CD4-positive, alpha-beta T cell treated with Interleukin-10 for 1 hour (primary cell): ENCODE results near the gene CLDND2.

Experiments used
- DNase-seq: peaks from one replicate; pipeline ENCODE4 v3.0.0-alpha.2; 2020

Gene CLDND2

DNA sequence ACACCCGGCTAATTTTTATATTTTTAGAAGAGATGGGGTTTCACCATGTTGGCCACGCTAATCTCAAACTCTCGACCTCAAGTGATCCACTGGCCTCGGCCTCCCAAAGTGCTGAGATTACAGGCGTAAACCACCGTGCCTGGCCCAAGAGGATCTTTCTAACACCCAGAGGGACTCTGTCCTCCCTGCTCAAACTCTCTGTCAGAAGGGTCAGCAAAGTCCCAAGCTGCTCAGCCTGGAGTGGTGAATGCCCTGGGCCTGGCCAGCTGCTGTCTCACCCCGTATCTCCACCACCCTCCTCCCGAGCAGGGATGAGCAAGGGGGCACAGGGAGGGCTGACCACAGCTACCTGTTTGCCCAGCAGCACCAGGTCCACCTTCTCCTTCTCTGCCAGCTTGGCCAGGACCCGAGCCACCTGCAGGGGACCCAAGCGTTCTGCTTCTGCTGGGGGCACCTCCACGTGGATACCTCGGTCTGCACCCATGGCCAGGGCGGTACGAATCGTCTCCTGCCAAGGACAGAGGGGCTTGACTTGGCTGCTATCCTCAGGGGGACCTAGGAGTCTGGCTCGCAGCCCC, 15.9 kb downstream of the CLDND2 start:
- DNase-seq = no peak

DNA sequence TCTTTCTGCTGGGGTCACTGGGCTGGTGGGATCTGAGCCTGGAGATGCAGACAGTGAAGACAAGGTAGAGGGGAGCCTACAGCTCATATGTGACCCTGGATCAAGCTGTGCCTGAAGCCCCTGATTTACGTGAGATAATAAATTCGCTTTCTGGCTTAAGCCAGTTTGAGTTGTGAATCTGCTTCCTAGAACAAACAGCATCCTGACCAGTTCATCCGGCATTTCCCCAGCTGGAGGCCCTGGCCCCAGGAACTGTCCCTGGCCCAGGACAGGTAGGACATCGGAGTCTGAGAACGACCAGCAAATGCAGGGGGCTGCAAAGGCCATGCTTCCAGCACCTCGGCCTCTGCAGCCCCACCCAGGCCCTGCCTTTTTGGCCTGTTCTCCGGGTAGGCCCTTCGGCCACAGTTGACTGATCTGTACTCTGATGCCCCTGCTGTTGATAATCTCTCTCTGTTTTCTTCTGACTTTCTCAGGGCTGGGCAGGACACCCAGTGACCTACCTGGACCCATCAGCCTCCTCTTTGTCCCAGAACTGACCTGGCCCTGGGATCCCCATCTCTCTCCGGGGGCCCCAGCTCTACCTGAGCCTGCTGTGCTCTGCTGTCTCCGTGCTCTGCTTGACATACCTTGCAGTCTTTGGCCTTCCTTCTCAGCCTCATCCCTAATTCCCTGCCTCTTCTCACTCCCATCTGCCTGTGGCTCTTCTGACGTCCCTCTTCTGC, 17.4 kb downstream of the CLDND2 start:
- DNase-seq = no peak

DNA sequence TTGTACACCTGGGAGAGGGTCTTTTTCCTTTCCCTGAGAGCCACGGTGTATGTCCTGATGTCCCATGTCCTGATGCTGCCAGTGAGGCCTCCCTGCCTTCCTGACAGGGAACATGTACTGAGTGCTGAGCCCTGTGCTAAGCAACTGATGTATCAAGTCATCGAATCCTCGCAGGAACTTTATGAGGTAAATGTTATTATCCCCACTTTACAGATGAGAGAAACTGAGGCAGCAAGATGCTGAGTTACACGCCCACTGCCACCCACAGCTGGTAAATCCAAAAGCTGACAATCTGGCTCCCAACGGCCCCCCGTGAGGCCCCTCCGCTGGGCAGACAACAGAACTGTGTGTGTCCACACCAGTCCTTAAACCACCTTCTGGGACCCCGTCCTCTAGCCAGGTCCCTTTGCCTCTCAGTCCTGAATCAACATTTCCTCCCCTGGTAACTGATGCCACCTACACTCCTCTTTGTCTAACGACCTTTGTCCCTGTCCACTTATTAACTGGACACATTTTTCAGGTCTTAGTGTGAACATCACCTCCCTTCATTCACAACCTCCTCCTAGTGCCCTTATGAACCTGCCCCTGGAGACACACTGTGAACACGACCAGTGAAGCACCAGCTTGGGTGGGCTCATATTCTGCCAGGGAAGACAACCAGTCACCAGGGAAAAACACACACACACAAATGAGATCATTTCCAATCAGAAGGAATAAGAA, 21.4 kb downstream of the CLDND2 start:
- DNase-seq = no peak

DNA sequence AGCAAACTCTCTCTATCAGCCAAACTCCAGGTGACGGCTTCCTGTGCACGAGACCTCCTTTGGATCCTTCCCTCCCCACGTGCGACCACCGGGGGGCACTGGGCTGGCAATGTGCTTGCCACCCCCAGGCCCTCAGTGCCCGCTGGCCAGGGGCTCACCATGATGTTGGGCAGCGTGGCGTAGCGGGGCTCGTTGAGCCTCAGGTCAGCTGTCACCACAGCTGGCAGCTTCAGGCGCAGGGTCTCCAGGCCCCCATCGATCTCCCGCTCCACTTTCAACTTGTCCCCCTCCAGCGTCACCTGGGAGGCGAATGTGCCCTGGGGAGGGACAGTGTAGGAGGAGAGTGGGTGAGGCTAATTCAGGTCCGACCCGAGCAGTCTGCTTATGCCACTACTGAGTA, 22.1 kb downstream of the CLDND2 start:
- DNase-seq = no peak

DNA sequence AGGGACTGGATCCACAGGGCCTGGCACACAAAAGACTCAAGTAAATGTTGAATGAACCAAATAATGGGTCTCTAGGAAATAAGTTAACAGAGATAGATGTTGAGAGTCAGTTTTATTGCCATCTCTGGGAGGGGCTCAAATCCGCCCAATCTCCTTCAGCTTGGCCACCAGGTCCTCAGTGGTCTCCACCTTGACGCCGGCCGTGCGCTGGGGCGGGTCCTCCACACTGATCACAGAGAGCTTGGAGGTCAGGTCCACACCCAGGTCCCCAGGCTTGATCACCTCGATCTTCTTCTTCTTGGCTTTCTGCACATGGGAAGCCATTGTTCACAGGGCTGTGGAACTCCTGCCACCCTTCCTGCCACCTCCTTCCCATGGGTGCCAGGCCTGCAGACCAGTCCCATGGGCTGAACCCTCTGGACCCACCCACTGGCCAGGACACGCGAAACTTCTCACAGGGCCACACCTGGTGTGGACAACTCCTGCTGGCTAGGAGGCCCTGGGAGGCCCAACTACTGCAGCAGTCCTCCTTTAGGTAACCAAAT, 23.7 kb downstream of the CLDND2 start:
- no peak for DNase-seq

DNA sequence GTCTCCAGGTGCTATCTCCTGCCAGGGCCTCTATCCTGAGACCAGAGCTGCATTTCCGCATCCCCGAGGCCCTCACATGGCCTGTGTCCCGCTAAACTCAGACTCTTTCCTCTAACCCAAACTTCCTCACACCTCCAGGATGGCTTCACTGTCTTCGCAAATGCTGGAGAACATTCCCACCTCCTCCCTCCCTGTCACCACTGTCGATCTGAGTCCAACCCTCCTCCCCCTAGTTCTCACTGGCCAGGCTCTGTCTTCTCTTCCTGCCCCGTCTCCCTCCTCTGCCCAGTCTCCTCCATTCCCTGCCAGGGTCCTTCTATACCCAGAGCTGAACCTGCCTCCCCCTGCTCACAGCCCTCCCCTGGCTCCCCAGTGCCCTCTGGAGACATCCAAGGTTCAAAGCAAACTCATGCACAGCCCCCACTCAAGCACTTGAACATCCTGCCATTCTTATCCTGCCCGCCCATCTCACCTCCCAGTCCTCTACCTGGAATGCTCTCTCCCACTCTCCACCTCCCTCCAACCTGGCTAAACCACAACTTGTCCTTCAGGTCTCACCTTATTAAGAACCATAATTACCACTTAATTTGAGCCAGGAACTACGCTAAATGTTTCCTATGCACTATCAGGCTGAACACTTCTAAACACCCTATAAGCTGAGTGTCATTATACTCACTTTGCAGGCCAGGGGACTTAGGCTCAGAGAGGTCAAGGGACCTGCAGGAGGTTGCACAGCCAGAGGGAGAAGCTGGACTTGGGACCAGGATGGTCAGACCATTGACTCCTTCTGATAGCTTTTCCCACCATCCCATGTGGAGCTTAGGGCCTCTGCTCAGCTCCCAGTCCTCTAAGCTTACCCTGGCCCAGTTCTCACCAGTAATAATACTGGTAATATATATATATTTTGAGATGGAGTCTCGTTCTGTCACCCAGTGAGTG, 25.9 kb downstream of the CLDND2 start:
- DNase-seq = no peak

DNA sequence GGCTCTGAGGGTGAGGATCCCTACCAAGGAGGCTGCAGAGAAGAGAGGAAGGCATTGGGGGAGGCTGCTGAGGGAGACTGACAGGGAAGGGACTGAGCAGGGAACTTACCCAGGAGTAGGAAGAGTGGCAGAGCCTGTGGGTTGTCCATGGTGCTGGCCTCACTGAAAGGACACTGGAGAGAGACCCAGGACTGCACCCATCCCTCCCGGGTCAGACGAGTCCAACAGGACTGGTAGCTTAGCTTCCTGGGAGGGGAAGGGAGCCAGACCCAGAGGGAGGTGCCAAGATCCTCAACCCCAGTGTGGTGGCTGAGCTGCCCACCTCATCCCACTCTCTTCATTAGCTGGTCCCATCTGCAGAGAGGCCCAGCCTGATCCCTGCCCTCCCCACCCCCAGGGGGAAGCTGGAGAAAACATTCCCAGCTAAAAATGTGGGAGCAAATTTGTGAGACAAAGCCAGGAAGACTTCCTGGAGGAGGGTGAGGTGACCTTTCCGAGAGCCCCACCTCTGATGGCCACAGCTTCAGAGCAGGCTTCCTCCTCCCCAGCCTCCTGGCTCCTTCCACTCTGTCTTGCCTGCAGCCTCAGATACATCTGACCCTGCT, 26.7 kb downstream of the CLDND2 start, which contains the start of gene VSIG10L:
Gene VSIG10L (minus strand): TSS at position 164 of the 605 bp plus-strand sequence. CDS start 15 bp downstream, at position 149.
- no peak for DNase-seq

DNA sequence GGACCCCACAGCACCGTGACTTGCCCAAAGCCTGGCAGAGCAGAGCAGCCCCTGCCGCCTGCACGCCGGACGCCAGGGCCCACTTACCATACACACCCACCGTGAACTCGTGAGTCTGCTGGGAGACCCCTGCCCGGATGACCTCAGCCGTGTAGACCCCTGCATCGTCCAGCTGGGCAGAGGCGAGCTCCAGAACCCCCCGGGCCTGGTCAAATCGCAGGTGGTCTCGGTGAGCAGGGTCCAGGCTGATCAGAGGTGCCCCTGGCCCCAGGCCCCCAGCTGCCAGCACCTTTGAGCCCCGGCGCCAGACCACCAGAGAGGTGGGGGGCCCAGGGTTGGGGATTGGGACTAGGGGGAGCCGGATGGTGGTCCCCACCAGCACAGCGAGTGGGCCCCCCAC, 27.7 kb downstream of the CLDND2 start:
- no peak for DNase-seq

DNA sequence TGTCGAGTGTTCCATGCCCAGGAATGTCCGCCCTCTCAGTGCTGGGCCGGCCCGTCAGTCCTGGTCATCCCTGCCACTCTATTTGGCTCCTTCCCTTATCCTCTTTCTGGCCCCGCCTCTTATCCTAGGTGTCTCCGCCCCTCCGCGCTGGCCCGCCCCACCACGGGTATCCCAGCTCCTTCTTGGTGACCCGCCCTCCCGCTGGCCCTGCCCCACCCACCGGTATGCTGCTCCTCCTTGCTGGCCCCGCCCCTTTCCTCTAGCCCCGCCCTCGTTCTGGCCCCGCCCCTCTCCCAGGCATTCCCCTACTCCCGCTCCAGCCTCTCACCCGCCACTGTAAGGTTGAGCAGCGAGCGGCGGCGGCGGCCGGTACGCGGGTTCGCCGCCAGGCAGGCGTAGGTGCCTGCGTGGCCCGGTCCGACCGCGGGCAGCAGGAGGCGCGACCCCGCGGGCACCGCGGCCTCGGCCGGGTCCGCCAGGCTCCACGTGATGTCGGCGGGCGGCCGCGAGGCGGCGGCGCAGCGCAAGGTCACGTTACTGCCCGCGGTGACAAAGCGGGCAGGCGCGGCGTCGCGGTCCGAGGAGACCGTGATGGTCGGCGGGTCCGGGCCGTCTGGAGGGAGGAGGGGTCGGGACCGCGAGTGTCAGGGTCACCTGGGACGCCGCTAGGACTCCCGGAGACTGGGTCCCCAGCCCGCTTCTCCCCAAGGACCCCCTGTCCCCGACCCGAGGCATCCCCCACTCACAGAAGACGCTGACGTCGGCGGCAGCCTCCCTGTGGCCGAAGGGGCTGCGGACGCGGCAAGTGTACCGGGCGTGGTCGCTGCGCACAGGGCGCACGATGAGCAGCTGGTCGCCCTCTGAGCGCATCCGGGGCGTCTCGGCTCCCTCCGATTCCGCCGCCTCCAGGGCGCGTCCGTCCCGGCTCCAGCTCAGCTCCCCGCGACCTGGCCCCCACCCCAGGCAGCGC, 28.8 kb downstream of the CLDND2 start:
- DNase-seq = peak; percentile 93

DNA sequence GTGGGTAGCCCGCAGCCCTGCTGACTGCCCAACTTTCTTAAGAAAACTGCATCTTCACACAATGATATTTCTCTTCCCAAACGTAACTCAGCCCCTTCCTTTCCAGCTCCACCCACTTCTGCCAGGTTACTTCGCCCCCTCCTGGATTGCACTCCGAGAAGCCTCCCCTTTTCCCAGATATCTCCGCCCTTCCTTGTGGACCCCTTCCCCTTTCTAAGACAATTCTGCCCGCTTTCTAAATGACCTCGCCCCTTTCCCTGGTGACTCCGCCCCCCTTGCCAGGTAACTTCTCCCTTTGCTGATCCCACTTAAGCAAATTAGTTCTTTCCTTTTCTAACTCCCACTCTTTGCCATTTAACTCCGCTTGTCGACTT, 29.5 kb downstream of the CLDND2 start:
- DNase-seq = no peak

DNA sequence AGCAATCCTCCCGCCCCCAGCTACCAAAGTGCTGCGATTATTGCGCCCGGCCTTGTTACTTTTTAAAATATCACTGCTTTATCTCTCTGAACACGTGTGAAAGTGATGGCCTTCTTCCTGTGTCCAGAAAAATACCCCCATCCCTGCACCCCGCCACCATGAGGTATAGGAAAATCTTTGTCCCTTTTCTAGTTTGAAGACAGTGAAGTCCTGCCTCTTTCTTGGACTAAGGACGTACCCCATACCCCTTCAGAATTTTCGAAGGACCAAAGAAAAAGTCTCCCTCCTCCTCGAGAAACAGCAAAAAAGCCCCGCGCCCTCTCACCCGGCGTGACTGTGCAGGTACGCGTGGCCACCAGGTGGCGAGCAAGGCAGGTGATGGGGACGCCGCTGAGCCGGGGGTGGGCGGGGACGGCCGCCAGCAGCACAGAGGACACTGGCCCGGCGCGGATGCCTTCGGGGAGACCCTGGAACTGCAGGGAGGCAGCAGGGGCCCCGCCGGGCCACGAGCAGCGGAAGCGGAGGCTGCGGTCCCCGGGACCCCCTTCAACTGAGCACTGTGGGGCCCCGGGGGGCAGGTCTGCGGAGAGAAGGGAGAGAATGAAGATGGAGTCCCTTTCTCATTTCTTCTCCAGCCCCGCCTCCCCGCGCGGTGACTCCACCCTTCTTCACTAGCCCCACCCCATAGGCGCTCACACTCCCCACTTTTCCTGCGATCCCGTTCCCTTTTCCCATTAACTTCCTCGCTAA, 30.1 kb downstream of the CLDND2 start:
- peak; percentile 85 for DNase-seq

DNA sequence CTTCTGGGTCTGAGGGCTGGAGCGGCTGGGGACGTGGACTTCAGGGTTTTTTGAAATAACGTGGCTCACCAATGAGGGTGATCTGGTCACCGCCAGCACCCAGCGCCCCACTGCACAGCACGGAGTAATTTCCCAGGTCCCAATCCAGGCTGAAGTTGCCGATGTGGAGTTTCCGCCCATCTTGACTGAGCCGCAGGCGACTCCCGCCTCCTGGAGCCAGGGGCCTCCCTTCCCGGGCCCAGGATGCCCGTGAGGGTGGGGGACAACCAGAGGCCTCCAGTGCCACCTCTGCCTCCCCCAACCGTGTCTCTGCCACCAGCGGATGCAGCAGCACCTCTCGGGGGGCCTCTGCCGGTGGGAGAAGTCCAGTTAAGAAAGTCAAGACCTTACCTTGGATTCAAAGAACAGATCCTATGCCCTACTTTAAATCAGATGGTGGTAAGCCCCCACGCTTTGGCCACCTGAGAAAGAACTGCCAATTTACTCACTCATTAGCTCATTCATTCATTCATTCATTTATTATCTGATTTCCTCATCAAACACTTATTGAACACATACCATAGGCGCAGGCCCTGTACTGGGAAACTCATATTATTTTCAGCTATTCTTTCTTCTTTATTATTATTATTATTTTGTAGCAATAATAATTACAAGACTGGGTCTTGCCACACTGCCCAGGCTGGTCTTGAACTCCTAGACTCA, 30.8 kb downstream of the CLDND2 start:
- DNase-seq = no peak

DNA sequence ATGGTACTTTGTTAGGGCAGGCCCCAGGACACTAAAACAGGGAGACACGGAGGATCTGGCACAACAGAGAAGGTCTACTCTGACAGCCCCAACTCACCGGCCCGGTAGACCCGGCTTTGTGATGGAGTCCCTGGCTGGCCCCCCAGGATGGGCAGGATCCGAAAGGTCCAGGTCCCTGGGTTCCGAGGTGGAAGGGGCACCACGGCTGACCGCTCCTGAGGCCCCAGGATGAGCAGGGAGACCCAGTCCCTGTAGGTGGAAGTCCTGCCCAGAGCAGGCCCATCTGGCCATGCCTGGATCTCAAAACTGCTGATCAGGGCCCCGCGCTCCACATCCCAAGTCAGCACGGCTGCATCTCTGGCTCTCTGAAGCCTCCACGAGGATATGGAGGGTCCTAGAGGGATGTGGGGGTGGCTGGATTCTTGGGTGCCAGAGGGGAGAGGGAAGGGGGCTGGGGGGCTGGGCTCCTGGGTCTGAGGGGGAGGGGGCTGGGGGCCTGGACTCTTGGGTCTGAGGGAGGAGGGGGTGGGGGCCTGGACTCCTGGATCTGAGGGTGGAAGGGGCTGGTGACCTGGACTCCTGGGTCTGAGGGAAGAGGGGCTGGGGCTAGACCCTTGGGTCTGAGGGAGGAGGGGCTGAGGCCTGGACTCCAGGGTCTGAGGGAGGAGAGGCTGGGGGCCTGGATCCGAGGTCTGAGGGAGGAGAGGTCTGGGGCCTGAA, 31.5 kb downstream of the CLDND2 start:
- no peak for DNase-seq

DNA sequence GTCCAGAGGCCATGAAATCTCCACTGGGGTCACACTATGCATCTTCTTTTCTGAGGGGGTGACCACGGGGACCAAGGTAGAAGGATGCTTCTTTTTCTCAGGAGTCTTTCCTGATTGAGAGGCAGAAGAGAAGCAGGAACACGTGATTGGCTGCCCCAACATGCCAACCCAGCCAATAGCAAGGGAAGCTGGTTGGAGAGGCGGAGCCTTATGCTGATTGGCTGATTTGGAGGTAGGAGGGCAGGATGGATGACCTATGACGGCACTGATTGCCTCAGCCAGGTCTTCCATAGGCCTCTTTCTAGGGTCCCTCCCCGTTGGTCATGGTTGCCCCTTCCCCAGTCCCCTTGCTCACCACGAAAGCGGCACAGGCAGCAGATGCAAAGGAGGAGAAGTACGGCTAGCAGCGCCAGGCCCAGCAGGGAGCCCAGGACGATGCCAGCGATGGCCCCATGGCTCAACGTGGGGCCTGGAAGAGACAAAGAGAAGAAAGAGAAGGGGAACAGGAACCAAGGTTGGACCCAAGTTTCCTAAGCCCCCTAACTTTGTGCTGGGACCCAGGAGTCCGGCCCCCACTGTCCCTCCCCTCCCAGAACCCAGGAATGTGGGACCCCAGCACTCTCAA, 34.9 kb downstream of the CLDND2 start:
- no peak for DNase-seq

DNA sequence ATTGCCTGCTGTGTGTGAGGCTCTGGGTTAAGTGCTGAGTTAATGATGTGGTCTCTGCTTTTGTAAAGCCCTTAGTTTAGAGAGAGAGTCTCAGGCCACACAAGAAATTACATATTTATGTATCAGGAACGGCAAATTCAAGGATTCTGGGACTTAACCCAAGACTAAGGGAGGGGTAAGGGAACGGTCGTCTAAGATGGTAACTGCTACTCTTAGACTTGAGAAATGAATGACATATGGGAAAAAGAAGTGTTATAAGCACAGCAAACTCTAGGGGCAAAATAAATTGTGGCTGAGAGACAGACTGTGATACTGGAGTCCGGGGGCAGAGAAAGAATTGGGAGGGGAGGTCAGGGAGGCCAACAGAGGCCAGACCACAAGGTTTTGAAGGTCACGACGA, 37.1 kb downstream of the CLDND2 start:
- DNase-seq = no peak

DNA sequence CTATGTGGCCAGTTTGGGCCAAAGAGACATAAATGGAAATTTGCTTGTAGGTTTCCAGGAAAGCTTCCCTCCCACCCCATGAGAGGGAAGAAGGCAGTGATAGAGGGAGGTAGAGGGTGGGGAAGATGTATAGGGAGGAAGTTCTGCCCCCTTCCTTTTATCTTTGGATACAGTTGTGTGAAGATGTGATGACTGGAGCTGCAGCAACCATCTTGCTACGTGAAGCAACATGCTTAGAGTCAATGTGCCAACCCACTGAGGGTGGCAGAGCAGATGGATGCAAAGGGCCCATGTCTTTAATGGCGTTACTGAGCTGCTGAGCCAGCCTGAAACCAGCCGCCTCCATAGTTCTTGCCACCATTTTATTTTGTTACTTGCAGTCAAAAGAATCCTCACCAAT, 37.6 kb downstream of the CLDND2 start:
- DNase-seq = no peak

DNA sequence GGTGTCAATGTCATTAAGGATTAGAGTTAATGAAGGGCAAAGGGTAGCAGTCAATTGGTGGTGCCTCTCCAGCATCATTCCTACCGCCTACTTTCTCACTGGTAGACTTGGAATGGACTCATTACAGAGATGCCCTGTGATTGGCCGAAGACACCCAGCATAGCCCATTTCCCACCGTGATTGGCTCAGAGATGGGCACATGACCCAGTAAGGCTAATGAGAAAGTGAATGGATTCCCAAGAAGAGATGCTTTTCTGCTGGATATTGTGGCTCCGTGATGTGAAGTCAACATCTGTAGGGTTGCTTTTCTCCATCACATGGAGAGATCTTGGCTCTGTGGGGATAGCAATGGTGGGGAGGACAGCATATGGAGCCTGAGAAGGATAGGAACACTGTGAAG, 38.4 kb downstream of the CLDND2 start:
- DNase-seq = no peak

DNA sequence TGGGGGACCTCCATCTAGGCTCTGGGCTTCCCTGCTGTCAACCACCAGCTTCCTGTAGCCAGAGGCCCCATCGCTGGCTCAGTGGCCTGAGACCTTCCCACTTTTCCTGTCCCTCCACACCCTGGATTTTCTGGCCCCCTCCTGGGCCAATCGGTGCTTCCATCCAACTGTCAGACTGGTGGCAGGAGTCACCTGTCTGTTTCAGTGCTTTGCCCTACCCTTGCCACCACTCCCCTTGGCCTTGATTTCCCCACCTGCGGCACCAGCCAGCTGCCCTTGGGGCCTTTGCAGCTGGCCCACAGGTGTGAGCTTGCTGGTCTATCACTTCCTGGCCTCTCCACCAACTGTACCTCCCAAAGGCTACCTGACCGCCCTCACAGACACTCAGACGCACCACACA, 39.4 kb downstream of the CLDND2 start:
- DNase-seq = no peak
